H9 (cell line): ENCODE results near the gene PKNOX2. TPM values are rescaled to one million over a fixed set of nuclear protein-coding genes. Genes with fewer than 3 reads are reported as not detected.

ENCODE experiments used
- DNase-seq: peaks from one replicate; pipeline ENCODE4 v3.0.0-alpha.2; 2017
- H2AFZ ChIP-seq: one replicate; pipeline ENCODE4 v1.6.1; 2013; ENCODE audit warnings: mild to moderate bottlenecking, low read length, control low read depth, moderate library complexity
- H2AK5ac ChIP-seq: 2 replicates; pipeline ENCODE4 v1.6.1; 2013; ENCODE audit warnings: low read length, control low read depth, mixed read lengths; ENCODE audit not compliant: insufficient read length
- H2BK120ac ChIP-seq: one replicate; pipeline ENCODE4 v1.6.1; 2013; ENCODE audit warnings: low read depth, mild to moderate bottlenecking, low read length, control low read depth, inconsistent platforms; ENCODE audit not compliant: poor library complexity, severe bottlenecking
- H2BK12ac ChIP-seq: 2 replicates; pipeline ENCODE4 v1.6.1; 2013; ENCODE audit warnings: low read length, control low read depth, mixed read lengths, low read depth; ENCODE audit not compliant: insufficient read length
- H2BK15ac ChIP-seq: 2 replicates; pipeline ENCODE4 v1.6.1; 2013; ENCODE audit warnings: low read depth, low read length, control low read depth
- H2BK20ac ChIP-seq: one replicate; pipeline ENCODE4 v1.6.1; 2013; ENCODE audit warnings: low read depth, mild to moderate bottlenecking, low read length, control low read depth, inconsistent platforms; ENCODE audit not compliant: poor library complexity, severe bottlenecking
- H2BK5ac ChIP-seq: 2 replicates; pipeline ENCODE4 v1.6.1; 2013; ENCODE audit warnings: low read length, control low read depth, mixed read lengths; ENCODE audit not compliant: insufficient read length
- H3K14ac ChIP-seq: 2 replicates; pipeline ENCODE4 v1.6.1; 2013; ENCODE audit warnings: low read length, control low read depth; ENCODE audit not compliant: insufficient read depth
- H3K18ac ChIP-seq: 2 replicates; pipeline ENCODE4 v1.6.1; 2013; ENCODE audit warnings: low read depth, mild to moderate bottlenecking, mixed read lengths, low read length, control low read depth; ENCODE audit not compliant: insufficient read length
- H3K23ac ChIP-seq: 2 replicates; pipeline ENCODE4 v1.6.1; 2013; ENCODE audit warnings: low read length, control low read depth, mixed read lengths, low read depth; ENCODE audit not compliant: insufficient read length
- H3K23me2 ChIP-seq: 2 replicates; pipeline ENCODE4 v1.6.1; 2013; ENCODE audit warnings: low read depth, mild to moderate bottlenecking, mixed read lengths, low read length, control low read depth; ENCODE audit not compliant: insufficient read length, poor library complexity, severe bottlenecking
- H3K27ac ChIP-seq: 2 replicates; pipeline ENCODE4 v1.5.1; 2013; ENCODE audit warnings: low read length, control low read depth, mixed read lengths, low read depth; ENCODE audit not compliant: insufficient read length
- H3K27me3 ChIP-seq: 2 replicates; pipeline ENCODE4 v1.6.1; 2013; ENCODE audit warnings: low read length, control low read depth, inconsistent platforms; ENCODE audit not compliant: insufficient read depth
- H3K4ac ChIP-seq: 2 replicates; pipeline ENCODE4 v1.6.1; 2013; ENCODE audit warnings: low read depth, mild to moderate bottlenecking, control low read depth, inconsistent platforms, low read length, moderate library complexity
- H3K4me1 ChIP-seq: 2 replicates; pipeline ENCODE4 v1.6.1; 2013; ENCODE audit warnings: low read length, control low read depth, inconsistent platforms; ENCODE audit not compliant: insufficient read depth
- H3K4me2 ChIP-seq: 2 replicates; pipeline ENCODE4 v1.6.1; 2013; ENCODE audit warnings: low read length, control low read depth, mixed read lengths; ENCODE audit not compliant: insufficient read length, insufficient read depth
- H3K56ac ChIP-seq: 2 replicates; pipeline ENCODE4 v1.6.1; 2013; ENCODE audit warnings: low read depth, mild to moderate bottlenecking, mixed read lengths, low read length, control low read depth; ENCODE audit not compliant: insufficient read length
- H3K79me1 ChIP-seq: 2 replicates; pipeline ENCODE4 v1.6.1; 2013; ENCODE audit warnings: low read depth, mild to moderate bottlenecking, moderate library complexity, low read length, control low read depth, inconsistent platforms; ENCODE audit not compliant: insufficient read depth, poor library complexity, severe bottlenecking
- H3K79me2 ChIP-seq: 2 replicates; pipeline ENCODE4 v1.6.1; 2013; ENCODE audit warnings: low read length, control low read depth, inconsistent platforms; ENCODE audit not compliant: insufficient read depth
- H3K9ac ChIP-seq: 2 replicates; pipeline ENCODE4 v1.6.1; 2013; ENCODE audit warnings: low read length, control low read depth, mixed read lengths; ENCODE audit not compliant: insufficient read length; ENCODE audit errors: extremely low read depth
- H3K9me3 ChIP-seq: one replicate; pipeline ENCODE4 v1.6.1; 2013; ENCODE audit warnings: low read depth, low read length, inconsistent platforms; ENCODE audit not compliant: control insufficient read depth
- H3T11ph ChIP-seq: one replicate; pipeline ENCODE4 v1.6.1; 2013; ENCODE audit warnings: mild to moderate bottlenecking, low read length, control low read depth, inconsistent platforms
- H4K20me1 ChIP-seq: one replicate; pipeline ENCODE4 v1.6.1; 2013; ENCODE audit not compliant: control insufficient read depth, insufficient read length, insufficient read depth
- H4K5ac ChIP-seq: 2 replicates; pipeline ENCODE4 v1.6.1; 2013; ENCODE audit warnings: low read depth, mild to moderate bottlenecking, mixed read lengths, low read length, control low read depth; ENCODE audit not compliant: insufficient read length
- H4K8ac ChIP-seq: replicated peaks from 2 replicates; pipeline ENCODE4 v1.6.1; 2013; ENCODE audit warnings: low read length, control low read depth, mixed read lengths, low read depth; ENCODE audit not compliant: insufficient read length
- H4K91ac ChIP-seq: 2 replicates; pipeline ENCODE4 v1.6.1; 2013; ENCODE audit warnings: low read depth, mild to moderate bottlenecking, moderate library complexity, mixed read lengths, low read length, control low read depth; ENCODE audit not compliant: insufficient read length
- H3K27ac Mint-ChIP-seq, 3 experiments: 2 replicates in 2 of 3; 3 replicates in 1 of 3; pipeline ENCODE4 v1.8.0; 2020 to 2021; ENCODE audit warnings: mixed read lengths in 3 of 3, mild to moderate bottlenecking in 1 of 3, moderate library complexity in 1 of 3
- H3K27me3 Mint-ChIP-seq: 2 replicates; pipeline ENCODE4 v1.8.0; 2021; ENCODE audit warnings: low read depth, mild to moderate bottlenecking, moderate library complexity, mixed read lengths
- H3K36me3 Mint-ChIP-seq, 3 experiments: 2 replicates in 2 of 3; 3 replicates in 1 of 3; pipeline ENCODE4 v1.8.0; 2020 to 2021; ENCODE audit warnings: low read depth in 3 of 3, mixed read lengths in 3 of 3; ENCODE audit not compliant: insufficient read depth in 1 of 3
- H3K4me1 Mint-ChIP-seq, 2 experiments: 2 replicates each; pipeline ENCODE4 v1.8.0; 2020; ENCODE audit warnings: mixed read lengths in 2 of 2
- H3K4me3 Mint-ChIP-seq, 2 experiments: 2 replicates in 1 of 2; 3 replicates in 1 of 2; pipeline ENCODE4 v1.8.0; 2020 to 2021; ENCODE audit warnings: mild to moderate bottlenecking in 2 of 2, mixed read lengths in 2 of 2, moderate library complexity in 1 of 2
- H3K9me3 Mint-ChIP-seq, 2 experiments: 2 replicates in 1 of 2; 3 replicates in 1 of 2; pipeline ENCODE4 v1.8.0; 2020; ENCODE audit warnings: mild to moderate bottlenecking in 2 of 2, mixed read lengths in 2 of 2, moderate library complexity in 1 of 2
- CTCF ChIP-seq: fragments of 200-600 bp; sonication (generic); conservative IDR thresholded peaks from 3 replicates; pipeline ENCODE4 v1.8.0; 2021; ENCODE audit warnings: antibody characterized with exemption, mild to moderate bottlenecking
- WGBS: extraction: QIAGEN DNeasy Blood & Tissue Kit; methylation state at CpG from one replicate; pipeline ENCODE4 v1.1.7; 2013; ENCODE audit warnings: missing lambda C conversion rate, low lambda C conversion rate, mixed read lengths; ENCODE audit not compliant: insufficient read length; ENCODE audit errors: extremely low coverage; 5-methylcytosine and 5-hydroxymethylcytosine counted together
- total RNA-seq: library from RNA; stranded (reverse); gene quantifications from 2 replicates; pipeline ENCODE4 v1.2.1, GENCODE V29; 2021

The PKNOX2 gene
- total RNA-seq, 1 experiment from 2014 or later = 1.3 TPM

GRCh38 chr11:125337836-125338834 lies 173.6 kb downstream of the PKNOX2 start:
- no peak overlapping the region for H4K8ac ChIP-seq
- Mint-ChIP-seq H3K9me3 (no peaks in the 10 kb centered on the region), H3K27me3 (peaks cover 12% of the 10 kb centered on the region), H3K4me3 (no peak overlapping the region), H3K4me1 (peaks cover 11 to 21% of the 10 kb centered on the region in 2 experiments), H3K36me3 (no peaks in the 10 kb centered on the region), H3K27ac (no peak overlapping the region; a peak in 1 of 7 replicates)
- no peaks in the 10 kb centered on the region for H3K79me2 ChIP-seq
- H4K5ac ChIP-seq = no peak overlapping the region
- no peak overlapping the region for H2AK5ac ChIP-seq
- H3K4me2 ChIP-seq = no peak overlapping the region
- H3K56ac ChIP-seq = no peak overlapping the region
- no peak overlapping the region for H3K9ac ChIP-seq
- H3K27me3 ChIP-seq = no peaks in the 10 kb centered on the region
- H3K14ac ChIP-seq = no peak overlapping the region
- H2BK20ac ChIP-seq = no peak overlapping the region
- no peak overlapping the region for H2AFZ ChIP-seq
- H3K79me1 ChIP-seq = no peaks in the 10 kb centered on the region
- TF ChIP-seq CTCF = no peak
- H2BK120ac ChIP-seq = no peak overlapping the region
- no peak overlapping the region for H4K91ac ChIP-seq
- WGBS = no CpG with 5 or more reads among the region's 11 CpGs
- no peak overlapping the region for H3K18ac ChIP-seq
- no peaks in the 10 kb centered on the region for H3K4me1 ChIP-seq
- DNase-seq = no peak
- H3T11ph ChIP-seq = no peak overlapping the region
- no peak overlapping the region for H3K27ac ChIP-seq
- no peak overlapping the region for H2BK5ac ChIP-seq
- no peak overlapping the region for H2BK15ac ChIP-seq
- no peaks in the 10 kb centered on the region for H3K9me3 ChIP-seq
- H2BK12ac ChIP-seq = no peak overlapping the region
- no peak overlapping the region for H3K4ac ChIP-seq
- H4K20me1 ChIP-seq = no peaks in the 10 kb centered on the region
- H3K23me2 ChIP-seq = no peaks in the 10 kb centered on the region
- H3K23ac ChIP-seq = no peak overlapping the region
